IMR-90 (cell line): ENCODE data around the gene SYNC. TPM values are rescaled to one million over a fixed set of nuclear protein-coding genes. Genes with fewer than 3 reads are reported as not detected.

ENCODE experiments used
- ATAC-seq: fragments of 200-7000 bp; cut with Tn5 transposase; 2 replicates; pipeline ENCODE4 v1.9.1; 2020; ENCODE audit warnings: low read depth, mild to moderate bottlenecking, moderate library complexity
- BruUV-seq: library from RNA; stranded (reverse); fragments of 400-500 nt; replicated peaks from 2 replicates; lab custom pipeline; 2021; lab: Mats Ljungman, UMichigan
- CTCF ChIA-PET: fragments of 300-600 bp; formaldehyde crosslinking; extraction: SDS; loops from one replicate; lab custom pipeline; 2021; ENCODE audit warnings: antibody characterized with exemption; lab: Yijun Ruan, JAX
- POLR2A ChIA-PET: fragments of 300-600 bp; sonication (Branson Sonifier 250); formaldehyde crosslinking; loops from one replicate; lab custom pipeline; 2022; ENCODE audit warnings: antibody characterized with exemption; ENCODE audit not compliant: unreplicated experiment; lab: Charles Lee
- DNase-seq: peaks from one replicate; pipeline ENCODE4 v3.0.0; 2013
- H2AFZ ChIP-seq: replicated peaks from 2 replicates; pipeline ENCODE3; 2013; ENCODE audit warnings: low read length, mild to moderate bottlenecking; ENCODE audit not compliant: poor library complexity
- H2AK5ac ChIP-seq: 2 replicates; pipeline ENCODE4 v1.6.1; 2013; ENCODE audit warnings: low read depth, low read length, inconsistent platforms
- H2AK9ac ChIP-seq: replicated peaks from 2 replicates; pipeline ENCODE3; 2013; ENCODE audit warnings: mild to moderate bottlenecking, low read depth, low read length, moderate library complexity; ENCODE audit not compliant: poor library complexity
- H2BK120ac ChIP-seq: 2 replicates; pipeline ENCODE4 v1.6.1; 2013; ENCODE audit warnings: low read depth, low read length, inconsistent platforms
- H2BK15ac ChIP-seq: 3 replicates; pipeline ENCODE4 v1.6.1; 2013; ENCODE audit warnings: low read depth, low read length, inconsistent platforms
- H2BK20ac ChIP-seq: 2 replicates; pipeline ENCODE4 v1.6.1; 2013; ENCODE audit warnings: low read depth, mild to moderate bottlenecking, inconsistent platforms, low read length, moderate library complexity
- H2BK5ac ChIP-seq: 2 replicates; pipeline ENCODE4 v1.6.1; 2013; ENCODE audit warnings: mild to moderate bottlenecking, low read depth, low read length, inconsistent platforms; ENCODE audit not compliant: poor library complexity, severe bottlenecking
- H3K14ac ChIP-seq: replicated peaks from 2 replicates; pipeline ENCODE4 v1.6.1; 2013; ENCODE audit warnings: low read depth, low read length, inconsistent platforms
- H3K18ac ChIP-seq: 2 replicates; pipeline ENCODE4 v1.6.1; 2013; ENCODE audit warnings: low read depth, low read length, control low read depth
- H3K23ac ChIP-seq: 2 replicates; pipeline ENCODE4 v1.6.1; 2013; ENCODE audit warnings: low read depth, low read length, inconsistent platforms
- H3K27ac ChIP-seq: 2 replicates; pipeline ENCODE4 v1.5.1; 2013; ENCODE audit warnings: mild to moderate bottlenecking, control low read depth, low read length; ENCODE audit not compliant: insufficient read depth
- H3K27me3 ChIP-seq: 2 replicates; pipeline ENCODE4 v1.6.1; 2013; ENCODE audit warnings: low read length; ENCODE audit not compliant: control insufficient read depth, insufficient read depth
- H3K36me3 ChIP-seq: 2 replicates; pipeline ENCODE4 v1.6.1; 2013; ENCODE audit warnings: low read length, mixed read lengths; ENCODE audit not compliant: control insufficient read depth, insufficient read depth
- H3K4ac ChIP-seq: 2 replicates; pipeline ENCODE4 v1.6.1; 2013; ENCODE audit warnings: low read depth, low read length, inconsistent platforms
- H3K4me1 ChIP-seq: 2 replicates; pipeline ENCODE4 v1.6.1; 2013; ENCODE audit warnings: low read length, mixed read lengths; ENCODE audit not compliant: control insufficient read depth, insufficient read depth
- H3K4me2 ChIP-seq: 2 replicates; pipeline ENCODE4 v1.6.1; 2013; ENCODE audit warnings: low read depth, mild to moderate bottlenecking, control low read depth, low read length, moderate library complexity
- H3K4me3 ChIP-seq: 2 replicates; pipeline ENCODE4 v1.5.1; 2013; ENCODE audit warnings: low read depth, mild to moderate bottlenecking, control low read depth, low read length, moderate library complexity; ENCODE audit not compliant: insufficient read depth
- H3K56ac ChIP-seq: 2 replicates; pipeline ENCODE4 v1.6.1; 2013; ENCODE audit warnings: low read length, inconsistent platforms; ENCODE audit not compliant: insufficient read depth; ENCODE audit errors: extremely low read depth
- H3K79me1 ChIP-seq, 2 experiments: 2 replicates each; pipeline ENCODE4 v1.6.1; 2013; ENCODE audit warnings: low read length in 2 of 2, inconsistent platforms in 1 of 2, low read depth in 1 of 2
- H3K9ac ChIP-seq: 2 replicates; pipeline ENCODE4 v1.6.1; 2013; ENCODE audit warnings: low read depth, low read length, control low read depth
- H3K9me1 ChIP-seq: 2 replicates; pipeline ENCODE4 v1.6.1; 2013; ENCODE audit warnings: low read length, inconsistent platforms; ENCODE audit not compliant: insufficient read depth
- H3K9me3 ChIP-seq: 2 replicates; pipeline ENCODE4 v1.6.1; 2013; ENCODE audit warnings: low read length; ENCODE audit not compliant: control insufficient read depth, insufficient read depth
- H4K20me1 ChIP-seq: 2 replicates; pipeline ENCODE4 v1.6.1; 2013; ENCODE audit warnings: low read length, inconsistent platforms; ENCODE audit not compliant: insufficient read depth
- H4K5ac ChIP-seq: 2 replicates; pipeline ENCODE4 v1.6.1; 2013; ENCODE audit warnings: mild to moderate bottlenecking, low read depth, low read length, control low read depth
- H4K8ac ChIP-seq, 2 experiments: 2 replicates each; pipeline ENCODE4 v1.6.1; 2013; ENCODE audit warnings: low read depth in 2 of 2, low read length in 2 of 2, control low read depth in 1 of 2, inconsistent platforms in 1 of 2
- H4K91ac ChIP-seq: 2 replicates; pipeline ENCODE4 v1.6.1; 2013; ENCODE audit warnings: low read depth, low read length, inconsistent platforms; ENCODE audit not compliant: insufficient read depth
- BHLHE40 ChIP-seq: fragments of 150-350 bp; IDR thresholded peaks from 2 replicates; pipeline ENCODE4 v1.6.1; 2016; ENCODE audit warnings: mild to moderate bottlenecking, low read depth, low read length
- CEBPB ChIP-seq: IDR thresholded peaks from 2 replicates; pipeline ENCODE4 v1.6.1; 2012; ENCODE audit warnings: low read depth, low read length, improper control_type of control experiment
- CHD1 ChIP-seq: IDR thresholded peaks from 2 replicates; pipeline ENCODE4 v1.6.1; 2012; ENCODE audit warnings: low read depth, low read length, improper control_type of control experiment
- ELK1 ChIP-seq: fragments of 150-350 bp; IDR thresholded peaks from 2 replicates; pipeline ENCODE4 v1.6.1; 2016; ENCODE audit warnings: low read depth, mild to moderate bottlenecking, low read length, moderate library complexity, borderline replicate concordance
- FOS ChIP-seq: fragments of 150-350 bp; IDR thresholded peaks from 2 replicates; pipeline ENCODE4 v1.6.1; 2016; ENCODE audit warnings: low read depth, low read length
- MAZ ChIP-seq: IDR thresholded peaks from 2 replicates; pipeline ENCODE4 v1.6.1; 2012; ENCODE audit warnings: low read depth, mild to moderate bottlenecking, low read length, improper control_type of control experiment, moderate library complexity, borderline replicate concordance
- MXI1 ChIP-seq: IDR thresholded peaks from 2 replicates; pipeline ENCODE4 v1.6.1; 2012; ENCODE audit warnings: low read depth, mild to moderate bottlenecking, low read length, moderate library complexity, borderline replicate concordance
- NFE2L2 ChIP-seq: fragments of 150-350 bp; IDR thresholded peaks from 2 replicates; pipeline ENCODE4 v1.6.1; 2016; ENCODE audit warnings: low read depth, mild to moderate bottlenecking, low read length
- POLR2A ChIP-seq: IDR thresholded peaks from 2 replicates; pipeline ENCODE4 v1.6.1; 2012; ENCODE audit warnings: mild to moderate bottlenecking, low read depth, low read length
- SMC3 ChIP-seq: fragments of 150-350 bp; IDR thresholded peaks from 2 replicates; pipeline ENCODE4 v1.6.1; 2016; ENCODE audit warnings: low read depth, mild to moderate bottlenecking, antibody characterized with exemption, low read length, moderate library complexity
- WGBS, 2 experiments: methylation state at CpG; one replicate each; pipeline versions ENCODE4 v1.1.5 to v1.1.7; 2013; ENCODE audit warnings: missing lambda C conversion rate in 2 of 2; ENCODE audit not compliant: insufficient read length in 1 of 2; ENCODE audit errors: extremely low coverage in 2 of 2; 5-methylcytosine and 5-hydroxymethylcytosine counted together
- dilution Hi-C: fragments of 300-500 bp; cut with HindIII; formaldehyde crosslinking; loops from one replicate; pipeline ENCODE4 v1.14.3; 2018; ENCODE audit warnings: low sequenced_read_pairs; ENCODE audit not compliant: unreplicated experiment
- in situ Hi-C: fragments of 300-500 bp; cut with MboI; formaldehyde crosslinking; loops from 3 replicates; pipeline ENCODE4 v1.14.3; 2019; ENCODE audit warnings: low sequenced_read_pairs, inconsistent platforms, mixed read lengths
- intact Hi-C: fragments of 100-400 bp; cut with micrococcal nuclease; formaldehyde crosslinking; loops from 2 replicates; pipeline ENCODE4 v1.10.0; 2022
- polyA plus RNA-seq, 3 experiments: library from polyadenylated mRNA; depleted of rRNA; stranded (reverse); fragments of >200 nt; gene quantifications; 2 replicates each; pipeline ENCODE4 v1.2.3, GENCODE V29; 2012; ENCODE audit warnings: low replicate concordance in 1 of 3
- total RNA-seq: library from RNA; depleted of rRNA; stranded (reverse); fragments of >200 nt; gene quantifications from 2 replicates; pipeline ENCODE4 v1.2.3, GENCODE V29; 2012

SYNC gene
- total and polyA plus RNA-seq, 2 of the 4 experiments (the other 2 are of a cell fraction): 48.9 to 103 TPM

GRCh38 chr1:32748926-32749325 is 46.4 kb upstream of the SYNC start:
- WGBS, 2 experiments: 83% methylated on average over 2 of the region's 8 CpGs; no CpG with 5 or more reads in 1 of the 2 experiments
- no peak overlapping the region for H3K4me2 ChIP-seq
- H3K23ac ChIP-seq: no peak overlapping the region
- no peak overlapping the region for H2BK120ac ChIP-seq
- no peak overlapping the region for H2BK20ac ChIP-seq
- H3K18ac ChIP-seq: no peak overlapping the region
- no peak overlapping the region for H3K27ac ChIP-seq
- no peaks in the 10 kb centered on the region for H3K9me3 ChIP-seq
- ChIA-PET POLR2A (no interaction called here), CTCF (no interaction called here)
- H3K14ac ChIP-seq: no peak overlapping the region
- in situ Hi-C loops (no loop called here), intact Hi-C loops (no loop called here), dilution Hi-C loops (no loop called here)
- no peaks in the 10 kb centered on the region for H3K36me3 ChIP-seq
- H4K20me1 ChIP-seq: 0 out of 2 replicates have a peak, but pooled peaks cover under 1% of the 10 kb centered on the region
- H3K4me1 ChIP-seq: peaks cover 2% of the 10 kb centered on the region
- no TSS peak for BruUV-seq
- no peak overlapping the region for H3K4me3 ChIP-seq
- no peaks in the 10 kb centered on the region; the same call in 1 of the 2 replicates for H3K27me3 ChIP-seq
- no peak overlapping the region for H2BK15ac ChIP-seq
- no peak overlapping the region for H2BK5ac ChIP-seq
- H3K4ac ChIP-seq: no peak overlapping the region
- H2AFZ ChIP-seq: no peak overlapping the region
- H3K9me1 ChIP-seq: no peaks in the 10 kb centered on the region
- no peak overlapping the region for H4K8ac ChIP-seq
- DNase-seq (no peak), ATAC-seq (no peak)
- H4K5ac ChIP-seq: no peak overlapping the region
- no peak overlapping the region for H4K91ac ChIP-seq
- peaks cover 0 to 5% of the 10 kb centered on the region in 2 experiments; a peak in 1 of 4 replicates for H3K79me1 ChIP-seq
- TF ChIP-seq ELK1: no peak
- TF ChIP-seq MXI1: no peak
- TF ChIP-seq FOS: no peak
- TF ChIP-seq BHLHE40: no peak
- TF ChIP-seq CEBPB: no peak
- no peak for TF ChIP-seq SMC3
- no peak for TF ChIP-seq NFE2L2
- TF ChIP-seq MAZ: no peak
- no peak for TF ChIP-seq CHD1
- TF ChIP-seq POLR2A: no peak
- H3K9ac ChIP-seq: no peak overlapping the region
- no peak overlapping the region for H2AK9ac ChIP-seq
- H3K56ac ChIP-seq: no peak overlapping the region
- no peak overlapping the region for H2AK5ac ChIP-seq
